K562 (cell line): ENCODE measurements around the gene ROBO1. TPM values are rescaled to one million over a fixed set of nuclear protein-coding genes. Genes with fewer than 3 reads are reported as not detected.

Source experiments
- ATAC-seq: fragments of 200-7000 bp; cut with Tn5 transposase; 3 replicates; pipeline ENCODE4 v1.9.1; 2020; ENCODE audit warnings: moderate library complexity
- BruUV-seq: library from RNA; stranded (reverse); fragments of 400-500 nt; replicated peaks from 2 replicates; lab custom pipeline; 2021; lab: Mats Ljungman, UMichigan
- CTCF ChIA-PET: fragments of 300-600 bp; formaldehyde crosslinking; extraction: SDS; loops from one replicate; lab custom pipeline; 2021; ENCODE audit warnings: low intra/inter-chr PET ratio; lab: Yijun Ruan, JAX
- POLR2A ChIA-PET: fragments of 300-600, 350-650 bp; sonication (Branson Sonifier 250); formaldehyde crosslinking; extraction: SDS; loops from one replicate; lab custom pipeline; 2021; ENCODE audit warnings: antibody characterized with exemption, inconsistent platforms; lab: Yijun Ruan, JAX
- DNase-seq, 4 experiments: peaks; one replicate each; pipeline versions ENCODE4 v3.0.0 to v3.0.0-alpha.2; 2011 to 2018; ENCODE audit warnings: low spot score in 3 of 4, mixed read lengths in 3 of 4; ENCODE audit errors: extremely low read depth in 1 of 4
- FAIRE-seq: peaks from 2 replicates; lab custom pipeline; 2011; peaks lifted over from hg19 to GRCh38; lab: Jason Lieb, UNC
- H2AFZ ChIP-seq: 2 replicates; pipeline ENCODE4 v1.6.0; 2011; ENCODE audit warnings: low read depth, low read length, control low read depth, inconsistent platforms
- H3K27ac ChIP-seq: fragments of 200-600 bp; 3 replicates; pipeline ENCODE4 v1.8.0; 2011; ENCODE audit warnings: low read depth, mild to moderate bottlenecking, control low read depth, inconsistent platforms, low read length, moderate library complexity, mixed read lengths; ENCODE audit errors: extremely low read depth
- H3K27me3 ChIP-seq, 2 experiments: fragments of 300-600 bp in 1 of 2; 2 replicates in 1 of 2; 3 replicates in 1 of 2; pipeline versions ENCODE4 v1.6.0 to v1.8.0; 2011; ENCODE audit warnings: inconsistent platforms in 2 of 2, low read length in 2 of 2, mild to moderate bottlenecking in 1 of 2, mixed read lengths in 1 of 2, moderate library complexity in 1 of 2; ENCODE audit not compliant: control insufficient read depth in 2 of 2, insufficient read depth in 2 of 2
- H3K36me3 ChIP-seq: fragments of 300-600 bp; 3 replicates; pipeline ENCODE4 v1.8.0; 2011; ENCODE audit warnings: mild to moderate bottlenecking, low read length, inconsistent platforms; ENCODE audit not compliant: control insufficient read depth, insufficient read depth
- H3K4me1 ChIP-seq, 2 experiments: fragments of 200-600 bp in 1 of 2; replicated peaks in 1 of 2; 2 replicates in 1 of 2; 3 replicates in 1 of 2; pipeline versions ENCODE4 v1.5.1 to v1.8.0; 2011; ENCODE audit warnings: inconsistent platforms in 2 of 2, low read length in 2 of 2, mild to moderate bottlenecking in 1 of 2, mixed read lengths in 1 of 2, moderate library complexity in 1 of 2; ENCODE audit not compliant: control insufficient read depth in 2 of 2, insufficient read depth in 2 of 2
- H3K4me2 ChIP-seq: 2 replicates; pipeline ENCODE4 v1.6.1; 2011; ENCODE audit warnings: low read length, control low read depth, inconsistent platforms, mixed read lengths; ENCODE audit not compliant: insufficient read depth
- H3K4me3 ChIP-seq: fragments of 200-600 bp; sonication (generic), shearing (Covaris generic); 2 replicates; pipeline ENCODE4 v1.5.1; 2016; ENCODE audit warnings: control low read depth, inconsistent platforms
- H3K79me2 ChIP-seq: fragments of 200-600 bp; 3 replicates; pipeline ENCODE4 v1.8.0; 2011; ENCODE audit warnings: low read length, inconsistent platforms; ENCODE audit not compliant: control insufficient read depth, insufficient read depth
- H3K9ac ChIP-seq, 2 experiments: 2 replicates each; pipeline versions ENCODE4 v1.6.0 to v1.6.1; 2011; ENCODE audit warnings: low read depth in 2 of 2, low read length in 2 of 2, control low read depth in 1 of 2, inconsistent platforms in 1 of 2, mild to moderate bottlenecking in 1 of 2, mixed read lengths in 1 of 2; ENCODE audit not compliant: insufficient read depth in 1 of 2
- H3K9me1 ChIP-seq: one replicate; pipeline ENCODE4 v1.6.0; 2011; ENCODE audit warnings: inconsistent platforms, mild to moderate bottlenecking, low read length, moderate library complexity; ENCODE audit not compliant: control insufficient read depth, insufficient read depth
- H3K9me3 ChIP-seq: replicated peaks from 2 replicates; pipeline ENCODE4 v1.5.1; 2011; ENCODE audit warnings: low read depth, low read length, inconsistent platforms; ENCODE audit not compliant: control insufficient read depth, insufficient read depth
- H4K20me1 ChIP-seq: replicated peaks from 2 replicates; pipeline ENCODE4 v1.6.1; 2011; ENCODE audit warnings: low read length, inconsistent platforms, mixed read lengths; ENCODE audit not compliant: control insufficient read depth, insufficient read depth
- ASH1L ChIP-seq: fragments of 450-650 bp; IDR thresholded peaks from 2 replicates; pipeline ENCODE4 v1.6.1; 2018; ENCODE audit warnings: borderline replicate concordance, mild to moderate bottlenecking, low read depth; ENCODE audit not compliant: partially characterized antibody
- ATF1 ChIP-seq, 2 experiments: fragments of 450-650 bp in 1 of 2; IDR thresholded peaks; 2 replicates each; pipeline ENCODE4 v1.6.1; 2016; ENCODE audit warnings: missing compliant biosample characterization in 1 of 2, missing genetic modification characterization in 1 of 2
- HIVEP1 ChIP-seq: fragments of 250-450 bp; sonication (Bioruptor Pico); IDR thresholded peaks from 2 replicates; pipeline ENCODE4 v1.4.0; 2020; ENCODE audit warnings: mild to moderate bottlenecking
- HOMEZ ChIP-seq: fragments of 250-450 bp; sonication (Bioruptor Pico); IDR thresholded peaks from 2 replicates; pipeline ENCODE4 v1.4.0; 2020; ENCODE audit warnings: mild to moderate bottlenecking, moderate library complexity
- ID3 ChIP-seq, 2 experiments: fragments of 250-450 bp in 1 of 2; fragments of 450-650 bp in 1 of 2; sonication (Bioruptor Pico) in 1 of 2; IDR thresholded peaks; 2 replicates each; pipeline versions ENCODE4 v1.6.1 to v1.8.0; 2016 to 2021; ENCODE audit warnings: mild to moderate bottlenecking in 2 of 2, moderate library complexity in 2 of 2, missing compliant biosample characterization in 1 of 2, missing genetic modification characterization in 1 of 2
- ILF3 ChIP-seq: fragments of 450-650 bp; IDR thresholded peaks from 2 replicates; pipeline ENCODE4 v1.6.1; 2018; ENCODE audit warnings: antibody characterized with exemption, mild to moderate bottlenecking, moderate library complexity, borderline replicate concordance
- KLF16 ChIP-seq: IDR thresholded peaks from 2 replicates; pipeline ENCODE4 v1.6.1; 2016; ENCODE audit warnings: antibody characterized with exemption
- MTA1 ChIP-seq: fragments of 450-650 bp; IDR thresholded peaks from 2 replicates; pipeline ENCODE4 v1.6.1; 2017; ENCODE audit warnings: borderline replicate concordance
- TEAD2 ChIP-seq: fragments of 450-650 bp; IDR thresholded peaks from 2 replicates; pipeline ENCODE4 v1.6.1; 2016; ENCODE audit warnings: missing genetic modification characterization, control low read depth, missing compliant biosample characterization
- ZBTB11 ChIP-seq, 3 experiments: fragments of 200-800 bp in 1 of 3; fragments of 250-450 bp in 1 of 3; fragments of 450-650 bp in 1 of 3; sonication (Bioruptor Pico) in 1 of 3; sonication (Bioruptor generic) in 1 of 3; formaldehyde crosslinking in 1 of 3; IDR thresholded peaks; 2 replicates each; pipeline versions ENCODE4 v1.6.1 to v1.8.0; 2016 to 2022; ENCODE audit warnings: mild to moderate bottlenecking in 2 of 3, missing genetic modification characterization in 2 of 3, missing compliant biosample characterization in 1 of 3, moderate library complexity in 1 of 3
- ZNF12 ChIP-seq: sonication (generic); formaldehyde crosslinking; IDR thresholded peaks from 2 replicates; pipeline ENCODE4 v1.4.0; 2020; ENCODE audit warnings: mild to moderate bottlenecking, missing genetic modification reagents
- ZNF444 ChIP-seq: fragments of 250-450 bp; sonication (Bioruptor Pico); IDR thresholded peaks from 2 replicates; pipeline ENCODE4 v1.4.0; 2020; ENCODE audit warnings: mild to moderate bottlenecking, moderate library complexity
- ZNF561 ChIP-seq: fragments of 450-650 bp; formaldehyde crosslinking; conservative IDR thresholded peaks from 2 replicates; pipeline ENCODE4 v1.4.0; 2020; ENCODE audit warnings: mild to moderate bottlenecking, moderate library complexity
- WGBS: fragments of 100-300 bp; shearing (Covaris generic); methylation state at CpG from one replicate; pipeline ENCODE4 v1.1.6; 2016; ENCODE audit warnings: low coverage, mixed read lengths; ENCODE audit not compliant: insufficient coverage; ENCODE audit errors: missing lambda C conversion rate; 5-methylcytosine and 5-hydroxymethylcytosine counted together
- in situ Hi-C: fragments of 300-500 bp; cut with MboI; formaldehyde crosslinking; loops from 4 replicates; pipeline ENCODE4 v1.15.0; 2018; ENCODE audit warnings: inconsistent platforms, mixed read lengths
- intact Hi-C: fragments of 100-400 bp; cut with micrococcal nuclease; formaldehyde crosslinking; loops from 2 replicates; pipeline ENCODE4 v1.14.2; 2022
- polyA plus RNA-seq, 8 experiments: library from polyadenylated mRNA; depleted of rRNA in 4 of 8; stranded (reverse) in 5 of 8; unstranded in 3 of 8; fragments of >200 nt; fragmentation: Nextera tagmentation in 2 of 8; fragmentation: Illumina TruSeq in 1 of 8; extraction: Ambion mirVana in 2 of 8; extraction: Trizol in 1 of 8; gene quantifications; 2 replicates each; pipeline versions ENCODE4 v1.2.1 to v1.2.3, GENCODE V29; 2011 to 2014; ENCODE audit warnings: inconsistent platforms in 1 of 8, missing spikeins in 1 of 8
- total RNA-seq, 7 experiments: library from RNA; depleted of rRNA in 6 of 7; stranded (reverse); fragments of >200 nt in 6 of 7; fragmentation: Illumina TruSeq in 2 of 7; extraction: Trizol in 2 of 7; gene quantifications; 2 replicates each; pipeline versions ENCODE4 v1.2.1 to v1.2.3, GENCODE V29; 2011 to 2021; ENCODE audit warnings: low replicate concordance in 1 of 7
- TF ChIP-seq, protein P1 (sequence below): sonication (generic); formaldehyde crosslinking; IDR thresholded peaks from 2 replicates; pipeline ENCODE4 v1.8.1; 2023; ENCODE audit warnings: mild to moderate bottlenecking, missing genetic modification reagents

ROBO1 gene
- total and polyA plus RNA-seq, 9 of the 15 experiments (the other 6 are each of a cell fraction or from before 2014, with no cell fraction given): 0.01 to 0.53 (median 0.17) TPM; not detected in 5

GRCh38 chr3:79726786-79727185 is 41.0 kb downstream of the ROBO1 start:
- DNase-seq: no peak
- no peak for FAIRE-seq
- Histone ChIP-seq H2AFZ (no peak overlapping the region), H3K79me2 (no peaks in the 10 kb centered on the region), H3K27ac (no peak overlapping the region), H3K9ac (no peak overlapping the region), H3K36me3 (no peaks in the 10 kb centered on the region), H3K4me3 (no peak overlapping the region), H4K20me1 (no peaks in the 10 kb centered on the region), H3K4me1 (no peaks in the 10 kb centered on the region), H3K4me2 (no peak overlapping the region), H3K27me3 (no peaks in the 10 kb centered on the region), H3K9me3 (no peaks in the 10 kb centered on the region), H3K9me1 (no peaks in the 10 kb centered on the region)
- in situ Hi-C loops: no loop called here
- ATAC-seq: no peak
- ChIA-PET CTCF (no interaction called here), POLR2A (no interaction called here)
- BruUV-seq: no TSS peak
- intact Hi-C loops: no loop called here
- WGBS: 0% methylated on average over 1 of the region's 1 CpG
- TF ChIP-seq ILF3: no peak
- TF ChIP-seq TEAD2 (tag): no peak
- no peak for TF ChIP-seq ASH1L
- TF ChIP-seq ZNF444: no peak
- no peak for TF ChIP-seq HIVEP1 (CRISPR knock-in tag)
- no peak for TF ChIP-seq ATF1 (CRISPR knock-in tag; IDR thresholded peaks at IDR 0.05)
- TF ChIP-seq ATF1 (tag; IDR thresholded peaks at IDR 0.05): no peak
- no peak for TF ChIP-seq ZNF12 (CRISPR knock-in tag)
- no peak for TF ChIP-seq KLF16
- TF ChIP-seq ID3 (CRISPR knock-in tag; IDR thresholded peaks at IDR 0.05): no peak
- no peak for TF ChIP-seq ID3 (tag; IDR thresholded peaks at IDR 0.05)
- TF ChIP-seq ZBTB11 (CRISPR knock-in tag; IDR thresholded peaks at IDR 0.05): no peak
- no peak for TF ChIP-seq MTA1
- TF ChIP-seq, protein P1, sequence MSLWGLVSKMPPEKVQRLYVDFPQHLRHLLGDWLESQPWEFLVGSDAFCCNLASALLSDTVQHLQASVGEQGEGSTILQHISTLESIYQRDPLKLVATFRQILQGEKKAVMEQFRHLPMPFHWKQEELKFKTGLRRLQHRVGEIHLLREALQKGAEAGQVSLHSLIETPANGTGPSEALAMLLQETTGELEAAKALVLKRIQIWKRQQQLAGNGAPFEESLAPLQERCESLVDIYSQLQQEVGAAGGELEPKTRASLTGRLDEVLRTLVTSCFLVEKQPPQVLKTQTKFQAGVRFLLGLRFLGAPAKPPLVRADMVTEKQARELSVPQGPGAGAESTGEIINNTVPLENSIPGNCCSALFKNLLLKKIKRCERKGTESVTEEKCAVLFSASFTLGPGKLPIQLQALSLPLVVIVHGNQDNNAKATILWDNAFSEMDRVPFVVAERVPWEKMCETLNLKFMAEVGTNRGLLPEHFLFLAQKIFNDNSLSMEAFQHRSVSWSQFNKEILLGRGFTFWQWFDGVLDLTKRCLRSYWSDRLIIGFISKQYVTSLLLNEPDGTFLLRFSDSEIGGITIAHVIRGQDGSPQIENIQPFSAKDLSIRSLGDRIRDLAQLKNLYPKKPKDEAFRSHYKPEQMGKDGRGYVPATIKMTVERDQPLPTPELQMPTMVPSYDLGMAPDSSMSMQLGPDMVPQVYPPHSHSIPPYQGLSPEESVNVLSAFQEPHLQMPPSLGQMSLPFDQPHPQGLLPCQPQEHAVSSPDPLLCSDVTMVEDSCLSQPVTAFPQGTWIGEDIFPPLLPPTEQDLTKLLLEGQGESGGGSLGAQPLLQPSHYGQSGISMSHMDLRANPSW: no peak
- TF ChIP-seq HOMEZ (CRISPR knock-in tag): no peak
- no peak for TF ChIP-seq ZNF561 (CRISPR knock-in tag)
